ENCODE measurements around the gene SDR42E2. TPM values are rescaled to one million over a fixed set of nuclear protein-coding genes. Genes with fewer than 3 reads are reported as not detected.

The SDR42E2 gene
- total RNA-seq (2022; extraction: Qiagen RNA extraction), result not detected in 5 replicates

DNA sequence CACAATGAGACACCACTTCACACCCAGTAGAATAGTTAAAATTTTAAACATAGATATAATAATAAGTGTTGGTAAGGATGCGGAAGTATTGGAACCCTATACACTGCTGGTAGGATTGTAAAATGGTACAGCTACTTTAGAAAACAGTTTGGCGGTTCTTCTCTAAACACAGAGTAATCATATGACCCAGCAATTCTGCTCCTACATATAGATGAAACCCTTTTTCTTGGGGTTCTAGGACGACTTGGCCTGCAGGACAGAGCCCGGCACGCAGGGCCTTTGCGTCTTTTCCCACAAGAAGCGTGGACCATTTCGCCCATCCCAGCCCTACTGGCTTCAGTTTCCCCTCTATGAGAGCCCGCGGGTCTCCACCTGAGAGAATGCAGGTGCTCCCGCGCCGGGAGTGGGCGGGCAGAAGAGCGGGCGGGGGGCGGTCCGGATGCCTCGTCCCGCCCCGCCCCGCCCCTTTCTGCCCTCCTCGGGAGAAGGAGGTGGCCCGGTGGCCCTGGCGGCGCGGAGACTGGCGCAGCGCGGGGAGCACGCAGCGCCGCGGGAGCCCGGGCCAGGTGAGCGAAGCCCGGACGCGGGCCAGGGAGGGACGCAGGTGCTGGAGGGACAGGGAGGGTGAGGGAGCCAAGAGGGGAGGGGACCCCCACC is at the start of gene SDR42E2:
Gene SDR42E2, plus strand, starts transcription at position 508 of the 657 bp plus-strand sequence. CDS start 3,077 bp downstream, outside the sequence.

DNA sequence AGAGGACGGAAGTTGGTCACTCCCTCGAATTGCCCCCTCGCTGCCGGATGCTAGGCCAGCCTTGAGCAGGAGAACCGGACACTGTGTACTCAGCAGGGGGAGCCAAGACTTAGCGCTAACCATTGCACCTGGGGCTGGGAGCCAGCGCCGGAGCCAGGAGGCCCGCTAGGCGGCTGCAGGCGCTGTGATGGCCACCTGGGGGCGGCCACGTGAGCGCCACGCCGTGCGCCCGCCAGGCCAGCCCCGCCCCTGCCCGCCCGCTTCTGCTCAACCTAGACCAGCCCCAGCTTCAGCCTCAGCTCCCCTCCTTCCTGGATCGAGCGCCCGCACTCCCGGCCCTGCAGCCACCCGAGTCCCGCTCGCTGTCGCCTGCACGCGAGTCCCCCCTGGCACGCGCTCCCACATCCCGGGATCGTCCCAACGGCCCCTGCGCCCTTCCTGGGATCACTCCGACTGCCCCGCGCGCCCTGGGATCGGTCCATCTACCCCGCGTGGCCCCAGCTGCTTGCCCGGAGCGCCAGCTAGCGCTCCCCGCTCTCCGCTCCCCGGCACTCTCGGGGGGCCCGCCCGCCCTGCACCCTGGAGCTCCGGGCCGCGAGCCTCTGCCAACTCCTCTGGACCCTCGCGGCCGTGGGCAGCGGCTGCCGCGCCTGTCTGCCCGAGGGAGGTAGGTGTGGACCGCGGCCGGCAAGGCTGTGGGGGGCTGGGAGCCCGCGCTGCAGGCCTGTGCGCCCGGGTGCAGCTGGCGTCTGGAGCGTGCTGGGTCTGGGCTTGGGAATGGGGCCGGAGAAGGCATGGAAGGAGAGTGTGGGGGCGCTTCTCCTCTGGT is 43.9 kb downstream of the SDR42E2 start, which contains the start of gene EEF2K:
Gene EEF2K, plus strand, starts transcription at position 266 of the 829 bp plus-strand sequence. CDS start 19,452 bp downstream, outside the sequence.

Other genes starting within 250 kb of the SDR42E2 start
- gene UQCRC2, start 209.1 kb upstream of the SDR42E2 start, total RNA-seq (2022; extraction: Qiagen RNA extraction), result 147 to 221 TPM (median 154 TPM) in 5 replicates
- 0.06 to 0.07 TPM in 2 of 5 replicates, not detected in the others for gene PDZD9, start 161.4 kb upstream of the SDR42E2 start, total RNA-seq (2022; extraction: Qiagen RNA extraction)
- 10.1 to 15.3 TPM (median 14.3 TPM) in 5 replicates for gene MOSMO, start 154.4 kb upstream of the SDR42E2 start, total RNA-seq (2022; extraction: Qiagen RNA extraction)
- gene VWA3A, start 70.0 kb upstream of the SDR42E2 start, total RNA-seq (2022; extraction: Qiagen RNA extraction), result 0.02 to 0.09 TPM (median 0.03 TPM) in 4 of 5 replicates, not detected in the other
- gene EEF2K, start 43.8 kb downstream of the SDR42E2 start, total RNA-seq (2022; extraction: Qiagen RNA extraction), result 13.2 to 16.3 TPM (median 15.8 TPM) in 5 replicates
- gene POLR3E, start 134.9 kb downstream of the SDR42E2 start, total RNA-seq (2022; extraction: Qiagen RNA extraction), result 29.3 to 36.4 TPM (median 32.0 TPM) in 5 replicates
- 34.3 to 43.6 TPM (median 39.6 TPM) in 5 replicates for gene CDR2, start 212.1 kb downstream of the SDR42E2 start, total RNA-seq (2022; extraction: Qiagen RNA extraction)